Activated CD8-positive, alpha-beta memory T cell treated with anti-CD3 and anti-CD28 coated beads for 24 hours (primary cell): ENCODE results near the gene PYROXD2.

ENCODE experiments used
- DNase-seq: peaks from one replicate; pipeline ENCODE4 v3.0.0-alpha.2; 2020

Gene PYROXD2

GRCh38 chr10:98414932-98415730 lies at the start of gene PYROXD2:
PYROXD2 (minus strand) TSS chr10:98415182; CDS start chr10:98415135, 47 bp downstream.
- peak; percentile 77 for DNase-seq

GRCh38 chr10:98463976-98464754 lies 49.2 kb upstream of the PYROXD2 start:
- DNase-seq = no peak

GRCh38 chr10:98463016-98463415 lies 48.0 kb upstream of the PYROXD2 start:
- no peak for DNase-seq

GRCh38 chr10:98461500-98461842 lies 46.5 kb upstream of the PYROXD2 start:
- no peak for DNase-seq

- no peak for DNase-seq
These were observed 46.0 kb upstream of the PYROXD2 start for GRCh38 chr10:98460837-98461499.

GRCh38 chr10:98458809-98459784 lies 44.1 kb upstream of the PYROXD2 start:
- DNase-seq = no peak

GRCh38 chr10:98457721-98458120 lies 42.7 kb upstream of the PYROXD2 start:
- DNase-seq = no peak

GRCh38 chr10:98456686-98457482 lies 41.9 kb upstream of the PYROXD2 start:
- DNase-seq = no peak

GRCh38 chr10:98456043-98456570 lies 41.1 kb upstream of the PYROXD2 start:
- DNase-seq = no peak

- DNase-seq = no peak
These were observed 38.7 kb upstream of the PYROXD2 start for GRCh38 chr10:98453729-98454128.

GRCh38 chr10:98450618-98451017 lies 35.6 kb upstream of the PYROXD2 start:
- DNase-seq = no peak

- DNase-seq = no peak
These were observed 34.3 kb upstream of the PYROXD2 start for GRCh38 chr10:98449287-98449686.

GRCh38 chr10:98446661-98447221 lies 31.8 kb upstream of the PYROXD2 start, which contains the start of gene HPS1:
HPS1 (minus strand) TSS chr10:98446935; CDS start chr10:98443240, 3,695 bp downstream.
- peak; percentile 94 for DNase-seq

GRCh38 chr10:98446151-98446660 lies 31.2 kb upstream of the PYROXD2 start:
- DNase-seq = no peak

- DNase-seq = no peak
These were observed 30.3 kb upstream of the PYROXD2 start for GRCh38 chr10:98445200-98445812.

GRCh38 chr10:98444314-98445006 lies 29.5 kb upstream of the PYROXD2 start:
- no peak for DNase-seq

GRCh38 chr10:98438715-98439114 lies 23.7 kb upstream of the PYROXD2 start:
- DNase-seq = no peak

GRCh38 chr10:98436704-98437103 lies 21.7 kb upstream of the PYROXD2 start:
- DNase-seq = no peak

GRCh38 chr10:98435178-98435577 lies 20.2 kb upstream of the PYROXD2 start:
- no peak for DNase-seq
